ENCODE data around the gene GYPC.

Gene GYPC

GRCh38 chr2:126671488-126671887 is 15.5 kb downstream of the GYPC start:
- H3K27me3 ChIP-seq (ENCODE audit: low read depth, low read length): no peaks in the 10 kb centered on the region
- no peak overlapping the region for H3K9ac ChIP-seq (ENCODE audit: low read length)
- no peak overlapping the region for H3K4me2 ChIP-seq (ENCODE audit: low read length)
- H2AFZ ChIP-seq (ENCODE audit: low read depth, low read length): no peak overlapping the region
- peaks cover 14% of the 10 kb centered on the region; the same call in 1 of the 2 replicates for H3K9me3 ChIP-seq (ENCODE audit: insufficient read depth, low read length)
- H3K4me1 ChIP-seq (ENCODE audit: low read length): no peaks in the 10 kb centered on the region
- no peak overlapping the region for H3K4me3 ChIP-seq (ENCODE audit: low read length)
- peaks cover 26% of the 10 kb centered on the region for H4K20me1 ChIP-seq (ENCODE audit: insufficient read depth, low read length)
- H3K27ac ChIP-seq (ENCODE audit: low read length): no peak overlapping the region
- H3K79me2 ChIP-seq (ENCODE audit: low read length): peaks cover 49% of the 10 kb centered on the region
- H3K36me3 ChIP-seq (replicated peaks; ENCODE audit: low read depth, low read length): peaks cover 54% of the 10 kb centered on the region
- TF ChIP-seq EZH2phosphoT487 (IDR thresholded peaks at IDR 0.05; ENCODE audit: low read depth): no peak
- TF ChIP-seq, protein P1, sequence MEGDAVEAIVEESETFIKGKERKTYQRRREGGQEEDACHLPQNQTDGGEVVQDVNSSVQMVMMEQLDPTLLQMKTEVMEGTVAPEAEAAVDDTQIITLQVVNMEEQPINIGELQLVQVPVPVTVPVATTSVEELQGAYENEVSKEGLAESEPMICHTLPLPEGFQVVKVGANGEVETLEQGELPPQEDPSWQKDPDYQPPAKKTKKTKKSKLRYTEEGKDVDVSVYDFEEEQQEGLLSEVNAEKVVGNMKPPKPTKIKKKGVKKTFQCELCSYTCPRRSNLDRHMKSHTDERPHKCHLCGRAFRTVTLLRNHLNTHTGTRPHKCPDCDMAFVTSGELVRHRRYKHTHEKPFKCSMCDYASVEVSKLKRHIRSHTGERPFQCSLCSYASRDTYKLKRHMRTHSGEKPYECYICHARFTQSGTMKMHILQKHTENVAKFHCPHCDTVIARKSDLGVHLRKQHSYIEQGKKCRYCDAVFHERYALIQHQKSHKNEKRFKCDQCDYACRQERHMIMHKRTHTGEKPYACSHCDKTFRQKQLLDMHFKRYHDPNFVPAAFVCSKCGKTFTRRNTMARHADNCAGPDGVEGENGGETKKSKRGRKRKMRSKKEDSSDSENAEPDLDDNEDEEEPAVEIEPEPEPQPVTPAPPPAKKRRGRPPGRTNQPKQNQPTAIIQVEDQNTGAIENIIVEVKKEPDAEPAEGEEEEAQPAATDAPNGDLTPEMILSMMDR (IDR thresholded peaks at IDR 0.05; ENCODE audit: low read depth, low read length): no peak

- peaks cover 37% of the 10 kb centered on the region for H3K79me2 ChIP-seq (ENCODE audit: low read length)
These were observed 17.1 kb downstream of the GYPC start for GRCh38 chr2:126672980-126673605.

GRCh38 chr2:126674075-126674744 is 18.3 kb downstream of the GYPC start:
- Histone ChIP-seq H3K9me3 (ENCODE audit: insufficient read depth, low read length) (peaks cover 14% of the 10 kb centered on the region; the same call in 1 of the 2 replicates), H3K9ac (ENCODE audit: low read length) (no peak overlapping the region), H3K27me3 (ENCODE audit: low read depth, low read length) (no peaks in the 10 kb centered on the region), H3K4me2 (ENCODE audit: low read length) (no peak overlapping the region), H3K4me3 (ENCODE audit: low read length) (no peak overlapping the region), H3K79me2 (ENCODE audit: low read length) (peaks cover 27% of the 10 kb centered on the region), H2AFZ (ENCODE audit: low read depth, low read length) (no peak overlapping the region), H3K36me3 (replicated peaks; ENCODE audit: low read depth, low read length) (peaks cover 53% of the 10 kb centered on the region), H3K27ac (ENCODE audit: low read length) (no peak overlapping the region), H4K20me1 (ENCODE audit: insufficient read depth, low read length) (peaks cover 25% of the 10 kb centered on the region), H3K4me1 (ENCODE audit: low read length) (no peaks in the 10 kb centered on the region)
- TF ChIP-seq EZH2phosphoT487 (IDR thresholded peaks at IDR 0.05; ENCODE audit: low read depth): no peak
- TF ChIP-seq, protein P1 (IDR thresholded peaks at IDR 0.05; ENCODE audit: low read depth, low read length): no peak

More at GRCh38 chr2:126672980-126673605, 17.1 kb downstream of the GYPC start:
- Histone ChIP-seq H3K27ac (ENCODE audit: low read length) (no peak overlapping the region), H3K4me2 (ENCODE audit: low read length) (no peak overlapping the region), H3K9me3 (ENCODE audit: insufficient read depth, low read length) (peaks cover 14% of the 10 kb centered on the region; the same call in 1 of the 2 replicates), H2AFZ (ENCODE audit: low read depth, low read length) (no peak overlapping the region), H4K20me1 (ENCODE audit: insufficient read depth, low read length) (peaks cover 25% of the 10 kb centered on the region), H3K27me3 (ENCODE audit: low read depth, low read length) (no peaks in the 10 kb centered on the region), H3K4me3 (ENCODE audit: low read length) (no peak overlapping the region), H3K9ac (ENCODE audit: low read length) (no peak overlapping the region), H3K36me3 (replicated peaks; ENCODE audit: low read depth, low read length) (peaks cover 57% of the 10 kb centered on the region), H3K4me1 (ENCODE audit: low read length) (no peaks in the 10 kb centered on the region)
- no peak for TF ChIP-seq EZH2phosphoT487 (IDR thresholded peaks at IDR 0.05; ENCODE audit: low read depth)
- TF ChIP-seq, protein P1 (IDR thresholded peaks at IDR 0.05; ENCODE audit: low read depth, low read length): no peak

DNA sequence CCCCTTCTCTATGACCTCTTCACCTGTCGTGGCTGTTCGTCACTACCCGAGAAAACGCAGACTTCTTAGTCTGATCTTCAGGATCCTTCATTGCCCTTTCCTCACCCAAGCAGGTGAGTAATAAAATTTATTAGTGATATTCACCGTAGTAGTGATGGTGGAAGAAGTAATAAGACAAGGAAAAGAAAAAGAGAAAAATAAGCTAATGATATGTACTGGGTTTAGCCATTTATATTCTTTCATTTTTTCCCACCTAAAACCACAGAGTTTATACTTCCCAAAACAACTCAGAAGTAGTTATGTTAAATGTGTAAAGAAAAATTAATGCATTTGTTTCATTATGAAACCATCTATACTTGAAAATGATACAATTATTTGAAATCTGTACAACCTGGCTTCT is 19.7 kb downstream of the GYPC start:
- peaks cover 17% of the 10 kb centered on the region; the same call in 1 of the 2 replicates for H4K20me1 ChIP-seq (ENCODE audit: insufficient read depth, low read length)
- TF ChIP-seq, protein P1 (IDR thresholded peaks at IDR 0.05; ENCODE audit: low read depth, low read length): no peak
- no peak for TF ChIP-seq EZH2phosphoT487 (IDR thresholded peaks at IDR 0.05; ENCODE audit: low read depth)

More for the DNA sequence above, 19.7 kb downstream of the GYPC start:
- H3K36me3 ChIP-seq (replicated peaks; ENCODE audit: low read depth, low read length): peaks cover 44% of the 10 kb centered on the region
- no peak overlapping the region for H3K27ac ChIP-seq (ENCODE audit: low read length)
- no peaks in the 10 kb centered on the region for H3K27me3 ChIP-seq (ENCODE audit: low read depth, low read length)
- no peak overlapping the region for H3K9ac ChIP-seq (ENCODE audit: low read length)
- no peak overlapping the region for H3K4me3 ChIP-seq (ENCODE audit: low read length)
- peaks cover 14% of the 10 kb centered on the region; the same call in 1 of the 2 replicates for H3K9me3 ChIP-seq (ENCODE audit: insufficient read depth, low read length)
- H3K4me2 ChIP-seq (ENCODE audit: low read length): no peak overlapping the region
- H3K4me1 ChIP-seq (ENCODE audit: low read length): no peaks in the 10 kb centered on the region
- H2AFZ ChIP-seq (ENCODE audit: low read depth, low read length): no peak overlapping the region
- H3K79me2 ChIP-seq (ENCODE audit: low read length): peaks cover 13% of the 10 kb centered on the region
